ENCODE results near the gene IL4R. TPM values are rescaled to one million over a fixed set of nuclear protein-coding genes. Genes with fewer than 3 reads are reported as not detected.
A peak's percentile ranks its signal among the peaks of the same experiment; 100 is the strongest.
"Not testable (repeated sequence)": the region's sequence is repeated elsewhere in the genome, so short reads cannot be mapped to it uniquely, and the experiment has no call there.

The IL4R gene
- total RNA-seq, 1 donor from 2014 or later, result 33.2 TPM

DNA sequence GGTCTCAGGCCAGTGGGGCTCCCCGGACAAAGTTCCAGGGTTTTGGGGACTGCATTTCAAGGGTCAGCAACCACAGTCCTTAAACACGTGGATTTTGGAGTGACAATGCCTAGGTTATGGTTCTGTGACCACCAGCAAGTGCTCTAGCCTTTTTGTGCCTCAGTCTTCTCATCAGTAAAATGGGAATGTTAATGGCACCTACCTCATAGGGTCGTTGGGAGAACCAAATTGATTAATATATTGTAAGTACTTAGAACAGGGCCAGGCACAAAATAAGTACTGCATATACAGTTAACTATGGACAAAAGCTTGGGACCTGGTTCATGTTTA is 13.8 kb downstream of the IL4R start:
- no peak for DNase-seq (ENCODE audit: low read depth, low spot score)

DNA sequence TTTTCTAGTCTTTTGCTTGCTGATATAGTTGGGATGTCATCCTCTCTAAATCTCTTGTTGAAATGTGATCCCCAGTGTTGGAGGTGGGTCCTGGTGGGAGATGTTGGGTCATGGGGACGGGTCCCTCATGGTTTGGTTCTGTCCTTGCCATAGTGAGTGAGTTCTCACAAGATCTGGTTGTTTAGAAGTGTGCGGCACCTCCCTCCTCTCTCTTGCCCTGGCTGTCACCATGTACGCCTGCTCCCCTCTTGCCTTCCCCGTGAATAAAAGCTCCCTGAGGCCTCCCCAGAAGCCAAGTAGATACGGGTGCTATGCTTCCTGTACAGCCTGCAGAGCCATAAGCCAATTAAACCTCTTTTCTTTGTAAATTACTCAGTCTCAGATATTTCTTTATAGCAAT is 15.2 kb downstream of the IL4R start:
- no peak for DNase-seq (ENCODE audit: low read depth, low spot score)

- DNase-seq (ENCODE audit: low read depth, low spot score), result not testable (repeated sequence)
Measured at GRCh38 chr16:27329376-27330079, 15.8 kb downstream of the IL4R start.

DNA sequence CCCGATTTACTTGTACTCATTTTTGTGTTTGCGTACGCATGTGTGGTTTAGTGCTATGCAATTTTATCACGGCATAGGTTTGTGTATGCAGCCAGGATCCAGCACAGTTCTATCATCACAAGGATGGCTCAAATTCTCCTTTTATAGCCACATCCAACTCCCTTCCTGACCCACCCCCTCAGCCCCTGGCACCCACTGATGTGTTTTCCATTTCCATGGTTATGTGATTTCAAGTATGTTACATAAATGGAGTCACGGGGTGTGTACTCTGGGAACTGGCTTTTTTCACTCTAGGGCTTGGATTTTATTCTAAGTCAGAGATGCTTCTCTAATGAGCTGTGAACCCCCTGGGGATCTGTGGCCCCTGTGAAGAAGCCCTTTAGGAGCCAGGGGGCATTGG is 16.8 kb downstream of the IL4R start:
- peak; percentile 35 for DNase-seq (ENCODE audit: low read depth, low spot score)

DNA sequence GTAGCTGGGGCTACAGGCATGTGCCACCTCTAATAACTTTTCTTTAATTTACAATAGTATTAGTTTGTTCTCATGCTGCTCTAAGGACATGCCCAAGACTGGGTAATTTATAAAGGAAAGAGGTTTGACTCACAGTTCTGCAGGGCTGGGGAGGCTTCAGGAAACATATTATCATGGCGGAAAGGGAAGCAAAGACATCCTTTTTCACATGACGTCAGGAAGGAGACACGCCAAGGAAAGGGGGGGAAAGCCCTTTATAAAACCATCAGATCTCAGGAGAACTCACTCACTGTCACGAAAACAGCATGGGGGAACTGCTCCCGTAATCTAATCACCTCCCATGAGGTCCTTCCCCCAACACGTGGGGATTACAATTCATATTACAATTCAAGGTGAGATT is 18.3 kb downstream of the IL4R start:
- peak; percentile 88 for DNase-seq (ENCODE audit: low read depth, low spot score)

- DNase-seq (ENCODE audit: low read depth, low spot score), result no peak
Measured at GRCh38 chr16:27333104-27333503, 19.3 kb downstream of the IL4R start.

- DNase-seq (ENCODE audit: low read depth, low spot score), result no peak
Measured at GRCh38 chr16:27333549-27333948, 19.8 kb downstream of the IL4R start.

GRCh38 chr16:27334192-27334764 is 20.5 kb downstream of the IL4R start:
- no peak for DNase-seq (ENCODE audit: low read depth, low spot score)

DNA sequence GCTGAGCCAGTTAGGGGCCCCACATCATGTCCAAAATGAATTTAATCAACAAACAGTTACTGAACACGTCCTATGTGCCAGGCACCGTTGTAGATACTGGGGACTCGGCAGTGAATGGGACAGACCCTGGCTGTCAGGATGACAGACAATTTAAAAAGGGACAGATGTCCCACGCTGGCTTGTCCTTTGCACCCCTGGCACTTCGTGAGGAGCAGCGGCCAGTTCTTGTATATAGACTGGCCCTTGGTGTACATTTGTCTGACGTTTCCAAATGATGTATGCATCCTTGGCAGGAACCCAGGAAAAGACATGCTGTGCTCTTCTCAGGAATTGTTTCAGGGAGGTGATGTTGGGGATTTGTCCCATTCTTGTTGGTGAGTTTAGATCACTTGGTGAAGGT is 21.1 kb downstream of the IL4R start:
- DNase-seq (ENCODE audit: low read depth, low spot score), result no peak

GRCh38 chr16:27335349-27336053 is 21.7 kb downstream of the IL4R start:
- DNase-seq (ENCODE audit: low read depth, low spot score), result no peak

DNA sequence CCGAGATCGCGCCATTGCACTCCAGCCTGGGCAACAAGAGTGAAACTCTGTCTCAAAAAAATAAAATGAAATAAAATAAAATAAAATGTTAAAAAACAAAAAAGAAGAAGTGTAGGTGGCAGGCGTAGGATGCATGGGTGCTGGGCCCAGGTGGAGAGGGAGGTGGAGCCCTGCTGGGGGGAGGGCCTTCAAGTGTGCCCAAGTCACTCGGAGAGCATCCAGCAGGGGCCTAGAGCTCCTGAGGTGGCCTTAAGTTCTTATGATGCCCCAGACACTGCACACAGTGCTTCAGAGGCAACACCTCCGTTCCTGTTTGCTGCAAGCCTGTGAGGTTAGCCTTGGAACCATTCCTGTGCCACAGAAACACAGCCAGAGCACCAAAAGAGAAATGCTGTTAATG is 23.2 kb downstream of the IL4R start:
- DNase-seq (ENCODE audit: low read depth, low spot score), result no peak

- no peak for DNase-seq (ENCODE audit: low read depth, low spot score)
Measured at GRCh38 chr16:27339180-27339579, 25.4 kb downstream of the IL4R start.

- no peak for DNase-seq (ENCODE audit: low read depth, low spot score)
Measured at GRCh38 chr16:27340654-27341053, 26.9 kb downstream of the IL4R start.

DNA sequence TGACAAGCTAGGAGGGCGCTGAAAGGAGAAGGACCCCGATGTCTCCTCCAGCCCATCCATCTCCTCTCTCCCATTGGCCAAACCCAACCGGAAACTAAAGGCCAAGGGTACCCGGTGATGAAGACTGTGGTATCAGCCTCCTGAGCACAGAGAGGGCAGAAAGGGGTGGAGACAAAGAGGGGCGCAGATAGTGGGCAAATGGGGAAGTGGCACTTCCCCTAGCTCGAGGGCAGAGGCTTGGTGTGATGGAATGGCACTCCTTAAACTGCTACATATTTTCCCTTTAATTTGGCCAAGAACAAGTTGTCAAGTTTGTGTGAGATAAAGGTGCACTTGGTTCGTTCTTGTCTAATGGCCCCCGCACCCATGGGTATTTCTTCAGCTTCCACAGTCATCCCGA is 27.8 kb downstream of the IL4R start:
- no peak for DNase-seq (ENCODE audit: low read depth, low spot score)

DNA sequence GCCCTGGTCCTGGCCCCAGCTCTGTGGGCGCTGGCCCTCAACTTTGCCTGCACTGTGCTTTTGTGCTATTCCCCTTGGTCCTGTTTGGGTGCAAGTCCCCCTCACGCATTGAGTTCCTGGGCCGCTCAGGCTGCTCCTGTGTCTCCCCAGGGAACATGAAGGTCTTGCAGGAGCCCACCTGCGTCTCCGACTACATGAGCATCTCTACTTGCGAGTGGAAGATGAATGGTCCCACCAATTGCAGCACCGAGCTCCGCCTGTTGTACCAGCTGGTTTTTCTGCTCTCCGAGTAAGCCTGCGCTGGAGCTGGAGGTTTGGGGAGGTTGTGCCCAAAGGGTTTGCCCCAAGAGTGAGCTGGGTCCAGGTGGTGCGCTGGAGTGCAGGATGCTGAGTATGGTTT is 28.2 kb downstream of the IL4R start:
- no peak for DNase-seq (ENCODE audit: low read depth, low spot score)

DNA sequence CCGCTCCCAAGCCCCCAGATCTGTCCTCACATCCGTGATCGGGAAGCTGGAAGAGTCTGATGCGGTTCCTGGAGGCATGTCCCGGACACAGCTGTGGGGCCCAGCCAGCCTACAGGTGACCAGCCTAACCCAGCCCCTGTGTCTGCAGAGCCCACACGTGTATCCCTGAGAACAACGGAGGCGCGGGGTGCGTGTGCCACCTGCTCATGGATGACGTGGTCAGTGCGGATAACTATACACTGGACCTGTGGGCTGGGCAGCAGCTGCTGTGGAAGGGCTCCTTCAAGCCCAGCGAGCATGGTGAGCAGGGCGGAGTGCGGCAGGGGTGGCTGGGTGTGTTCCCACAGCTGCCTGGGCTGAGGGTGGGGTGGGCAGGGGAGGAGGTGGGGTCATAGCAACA is 30.9 kb downstream of the IL4R start:
- no peak for DNase-seq (ENCODE audit: low read depth, low spot score)

DNA sequence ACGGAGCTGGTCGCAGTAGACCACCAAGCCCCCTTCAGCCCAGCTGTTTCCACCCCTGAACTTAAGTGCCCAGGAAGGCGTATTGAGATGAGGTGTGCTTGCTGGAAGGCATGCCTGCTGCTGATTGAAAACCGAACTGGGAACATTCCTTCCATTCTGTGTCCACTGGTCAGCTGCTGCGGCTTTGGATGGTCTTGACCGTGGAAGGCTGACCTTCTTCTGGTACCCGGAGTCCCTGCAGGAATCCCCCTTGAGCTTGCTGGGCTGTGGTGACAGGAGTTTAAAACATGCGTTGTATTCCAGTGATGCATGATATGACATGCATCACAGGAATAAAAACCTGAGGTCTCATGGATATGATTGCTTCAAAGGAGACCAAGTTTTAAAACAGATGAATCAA is 31.4 kb downstream of the IL4R start:
- no peak for DNase-seq (ENCODE audit: low read depth, low spot score)

GRCh38 chr16:27346819-27347218 is 33.0 kb downstream of the IL4R start:
- no peak for DNase-seq (ENCODE audit: low read depth, low spot score)

- no peak for DNase-seq (ENCODE audit: low read depth, low spot score)
Measured at GRCh38 chr16:27347930-27348685, 34.3 kb downstream of the IL4R start.

GRCh38 chr16:27349276-27349675 is 35.5 kb downstream of the IL4R start:
- no peak for DNase-seq (ENCODE audit: low read depth, low spot score)

DNA sequence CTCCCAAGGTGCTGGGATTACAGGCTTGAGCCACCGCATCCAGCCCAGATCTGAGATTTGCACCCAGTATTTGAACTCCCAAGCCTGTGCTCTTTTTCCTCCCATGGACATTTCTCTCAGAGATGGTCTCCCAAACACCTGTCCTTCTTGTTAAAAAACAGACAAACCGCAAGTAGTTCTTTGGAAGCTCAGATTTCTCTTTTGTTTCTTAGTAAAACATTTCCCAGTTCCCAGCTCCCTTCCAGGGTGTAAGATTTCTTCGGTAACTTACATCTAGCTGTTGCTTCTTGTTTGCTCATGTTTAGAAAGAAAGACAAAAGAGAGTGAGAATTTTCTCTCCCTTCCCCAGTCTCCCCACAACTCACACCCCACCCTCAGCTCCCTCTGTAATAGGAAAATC is 36.2 kb downstream of the IL4R start:
- no peak for DNase-seq (ENCODE audit: low read depth, low spot score)

DNA sequence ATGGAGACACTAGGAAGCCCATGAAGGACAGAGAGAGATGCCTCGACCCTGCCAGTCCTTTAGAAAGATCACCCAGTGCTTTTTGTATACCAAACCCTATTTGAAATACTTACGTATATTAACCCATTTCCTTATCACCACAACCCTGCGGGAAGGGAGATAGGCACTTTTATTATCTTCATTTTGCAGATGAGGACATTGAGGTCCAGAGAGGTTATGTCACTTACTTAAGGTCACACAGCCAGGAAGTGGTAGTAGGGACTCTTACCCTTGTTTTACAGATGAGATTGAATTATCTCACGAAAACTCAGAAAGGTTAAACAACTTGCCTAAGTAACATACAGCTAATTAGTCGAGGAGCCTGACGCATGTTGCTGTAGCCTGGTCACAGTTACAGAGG is 38.2 kb downstream of the IL4R start:
- no peak for DNase-seq (ENCODE audit: low read depth, low spot score)
